GM10248 (cell line): ENCODE results near the gene LRCH1.

Experiments
- CTCF ChIA-PET: fragments of 300-600 bp; sonication (Branson Sonifier 250); formaldehyde crosslinking; extraction: SDS; loops from one replicate; lab custom pipeline; 2021; ENCODE audit warnings: antibody characterized with exemption; lab: Yijun Ruan, JAX
- POLR2A ChIA-PET: fragments of 350-650 bp; sonication (Branson Sonifier 250); formaldehyde crosslinking; extraction: SDS; loops from one replicate; lab custom pipeline; 2020; ENCODE audit warnings: antibody characterized with exemption; lab: Yijun Ruan, JAX
- DNase-seq: peaks from one replicate; pipeline ENCODE4 v3.0.0; 2012; ENCODE audit errors: extremely low spot score
- TF ChIP-seq, protein P1 (sequence below): IDR thresholded peaks from 2 replicates; pipeline ENCODE4 v1.5.1; 2012; ENCODE audit warnings: mild to moderate bottlenecking, low read depth; ENCODE audit errors: extremely low read depth, missing control alignments, control extremely low read depth

LRCH1 gene

DNA sequence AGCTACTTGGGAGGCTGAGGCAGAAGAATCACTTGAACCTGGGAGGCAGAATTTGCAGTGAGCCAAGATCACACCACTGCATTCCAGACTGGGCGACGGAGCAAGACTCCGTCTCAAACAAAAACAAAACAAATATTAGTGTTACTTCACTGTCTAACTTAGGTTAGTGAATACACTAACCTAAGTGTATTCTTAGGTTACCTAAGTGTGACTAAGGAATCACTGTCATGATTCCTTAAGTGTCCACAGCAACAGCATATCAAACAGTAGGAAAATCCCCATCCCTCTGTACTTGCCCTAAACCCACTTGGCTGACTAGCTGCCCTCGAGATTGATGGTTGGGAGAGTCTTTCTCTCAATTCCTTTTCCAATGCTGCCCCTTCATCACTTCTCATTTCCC is 11.8 kb upstream of the LRCH1 start:
- DNase-seq = no peak
- ChIA-PET POLR2A (no interaction called here), CTCF (interaction anchor here (1.4 to 2.3 kb wide), 2 partner anchors 11 to 69 kb away, joined by 3 to 11 read pairs; no protein-coding TSS in a partner anchor)
- TF ChIP-seq, protein P1, sequence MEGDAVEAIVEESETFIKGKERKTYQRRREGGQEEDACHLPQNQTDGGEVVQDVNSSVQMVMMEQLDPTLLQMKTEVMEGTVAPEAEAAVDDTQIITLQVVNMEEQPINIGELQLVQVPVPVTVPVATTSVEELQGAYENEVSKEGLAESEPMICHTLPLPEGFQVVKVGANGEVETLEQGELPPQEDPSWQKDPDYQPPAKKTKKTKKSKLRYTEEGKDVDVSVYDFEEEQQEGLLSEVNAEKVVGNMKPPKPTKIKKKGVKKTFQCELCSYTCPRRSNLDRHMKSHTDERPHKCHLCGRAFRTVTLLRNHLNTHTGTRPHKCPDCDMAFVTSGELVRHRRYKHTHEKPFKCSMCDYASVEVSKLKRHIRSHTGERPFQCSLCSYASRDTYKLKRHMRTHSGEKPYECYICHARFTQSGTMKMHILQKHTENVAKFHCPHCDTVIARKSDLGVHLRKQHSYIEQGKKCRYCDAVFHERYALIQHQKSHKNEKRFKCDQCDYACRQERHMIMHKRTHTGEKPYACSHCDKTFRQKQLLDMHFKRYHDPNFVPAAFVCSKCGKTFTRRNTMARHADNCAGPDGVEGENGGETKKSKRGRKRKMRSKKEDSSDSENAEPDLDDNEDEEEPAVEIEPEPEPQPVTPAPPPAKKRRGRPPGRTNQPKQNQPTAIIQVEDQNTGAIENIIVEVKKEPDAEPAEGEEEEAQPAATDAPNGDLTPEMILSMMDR = no peak

DNA sequence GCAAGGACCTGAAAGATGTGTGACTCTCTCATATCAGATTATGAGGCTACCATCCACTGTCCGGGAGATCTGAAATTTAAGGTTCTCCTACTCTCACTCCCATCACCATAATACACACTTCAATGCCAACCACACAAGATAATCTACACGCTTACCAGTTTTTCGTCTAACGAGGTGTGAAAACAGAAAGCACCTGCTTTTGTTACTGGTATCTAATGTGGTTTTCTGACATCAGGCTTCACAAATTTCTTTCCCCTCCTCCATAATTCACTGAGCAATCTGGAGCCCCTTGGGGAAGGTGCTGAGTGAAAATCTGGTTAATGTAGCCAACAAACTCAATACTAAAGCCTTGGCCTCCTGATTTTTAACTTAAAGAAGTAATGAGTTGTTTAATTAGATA is 10.1 kb upstream of the LRCH1 start:
- TF ChIP-seq, protein P1 = no peak
- ChIA-PET CTCF (interaction anchor here (1.6 to 2.3 kb wide), 2 partner anchors 8 to 9 kb away, joined by 5 to 11 read pairs; no protein-coding TSS in a partner anchor), POLR2A (no interaction called here)
- no peak for DNase-seq

DNA sequence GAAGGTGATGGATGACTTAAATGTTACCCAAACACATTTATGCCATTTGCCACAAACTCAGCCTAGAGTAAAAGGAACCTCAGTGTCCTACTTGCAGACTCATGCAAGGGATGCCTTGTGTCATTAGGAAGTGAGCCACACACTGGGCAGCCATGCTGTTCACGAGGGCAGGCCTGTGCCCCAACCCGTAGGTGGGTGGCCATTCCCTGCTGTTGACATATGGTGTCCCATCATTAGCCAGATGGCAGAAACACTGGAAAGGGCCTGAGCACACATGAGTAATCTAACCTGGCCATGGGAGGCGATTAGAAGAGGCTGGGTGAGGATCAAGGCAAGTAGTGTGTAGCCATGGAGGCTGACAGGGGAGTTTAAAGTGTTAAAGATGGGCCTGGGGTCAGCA is 9.7 kb upstream of the LRCH1 start:
- CTCF ChIA-PET = interaction anchor here (1.6 to 2.3 kb wide), 2 partner anchors 8 kb away, joined by 5 to 11 read pairs; no protein-coding TSS in a partner anchor
- POLR2A ChIA-PET = no interaction called here
- DNase-seq = no peak
- TF ChIP-seq, protein P1 = no peak

DNA sequence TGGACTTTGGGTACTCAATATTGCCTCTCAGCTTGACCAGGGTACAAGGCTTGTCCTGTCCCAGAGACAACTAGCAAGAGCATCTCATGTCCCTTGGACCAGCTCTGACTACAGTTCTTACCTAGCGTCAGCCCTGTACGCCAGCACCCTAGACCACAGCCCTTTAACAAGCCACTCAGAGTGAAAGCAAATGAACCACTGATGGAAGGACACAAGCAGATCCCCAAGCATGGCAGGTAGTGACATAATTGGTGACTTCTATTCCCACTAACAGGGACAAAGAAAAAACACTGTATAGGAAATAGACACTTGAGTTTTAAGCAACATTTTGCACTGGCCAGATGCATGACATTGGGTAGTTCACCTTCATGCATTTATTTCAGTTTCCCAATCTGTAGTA is 8.8 kb upstream of the LRCH1 start:
- TF ChIP-seq, protein P1 = no peak
- CTCF ChIA-PET = interaction anchor here (1.6 to 1.9 kb wide), 2 partner anchors 9 to 177 kb away, joined by 4 to 5 read pairs; no protein-coding TSS in a partner anchor
- no peak for DNase-seq
- POLR2A ChIA-PET = interaction anchor here (0.6 kb wide), 2 partner anchors 19 to 1126 kb away, joined by 3 to 6 read pairs; partner anchors contain the start of gene SLC25A30

DNA sequence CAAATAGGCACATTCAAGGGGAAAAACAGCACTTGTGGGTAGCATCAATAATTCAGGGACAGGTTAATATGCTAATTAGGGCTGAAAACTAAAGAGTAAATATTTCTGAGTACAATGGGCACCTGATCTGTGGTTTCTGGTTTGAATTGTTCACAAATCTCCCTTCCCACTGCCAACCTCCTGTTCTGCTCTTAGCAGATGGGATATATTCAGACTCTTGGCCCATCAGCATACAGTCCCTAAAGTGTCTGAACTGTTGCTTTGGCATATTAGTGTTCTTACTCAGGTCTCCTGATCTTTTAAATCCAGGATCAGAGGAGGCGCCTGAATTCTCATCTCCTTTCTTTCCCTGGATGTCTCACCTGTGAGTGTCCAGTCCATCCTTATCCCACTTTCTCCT is 8.2 kb upstream of the LRCH1 start:
- ChIA-PET CTCF (interaction anchor here (1.9 kb wide), 1 partner anchor 177 kb away, joined by 4 read pairs; no protein-coding TSS in a partner anchor), POLR2A (no interaction called here)
- DNase-seq = no peak
- TF ChIP-seq, protein P1 = no peak

DNA sequence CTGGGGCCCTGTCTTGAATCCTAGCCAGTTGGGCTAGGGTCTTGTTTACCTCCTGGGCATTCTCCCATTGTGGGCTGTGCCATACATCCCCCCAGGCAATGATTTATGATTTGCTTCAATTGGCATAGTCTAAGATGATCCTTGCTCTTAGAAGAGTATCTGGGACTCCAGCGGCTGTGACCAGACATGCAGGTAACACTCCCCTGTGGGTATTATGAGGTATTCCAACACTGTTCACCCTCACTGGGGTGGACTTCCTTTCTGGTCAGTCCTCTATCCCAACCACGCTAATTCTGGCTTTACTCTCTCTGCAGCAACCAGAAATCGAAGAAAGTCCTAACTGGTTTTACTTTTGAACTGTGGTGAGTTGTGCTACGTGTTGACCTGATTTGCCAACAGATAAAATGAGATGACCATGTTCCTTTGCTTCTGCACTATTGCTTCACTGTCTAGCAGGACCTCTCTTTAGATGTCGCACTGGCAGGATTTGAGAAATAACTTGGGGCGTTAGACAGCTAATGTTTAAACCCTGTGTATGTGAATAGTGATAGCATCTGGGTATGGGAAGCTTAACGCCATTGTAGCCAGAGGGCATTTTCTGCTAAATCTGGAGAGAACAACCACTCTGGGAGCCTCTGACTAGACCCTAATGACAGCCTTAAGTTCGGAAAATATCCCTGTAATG is 6.7 kb upstream of the LRCH1 start:
- CTCF ChIA-PET = no interaction called here
- POLR2A ChIA-PET = no interaction called here
- TF ChIP-seq, protein P1 = no peak
- no peak for DNase-seq
